NK-92 (cell line): ENCODE results near the gene DAG1.
"Not testable (repeated sequence)": the region's sequence is repeated elsewhere in the genome, so short reads cannot be mapped to it uniquely, and the experiment has no call there.

Experiments used
- DNase-seq: peaks from one replicate; lab custom pipeline; 2025; ENCODE audit not compliant: unreplicated experiment; lab: John Stamatoyannopoulos, UW

The DAG1 gene

DNA sequence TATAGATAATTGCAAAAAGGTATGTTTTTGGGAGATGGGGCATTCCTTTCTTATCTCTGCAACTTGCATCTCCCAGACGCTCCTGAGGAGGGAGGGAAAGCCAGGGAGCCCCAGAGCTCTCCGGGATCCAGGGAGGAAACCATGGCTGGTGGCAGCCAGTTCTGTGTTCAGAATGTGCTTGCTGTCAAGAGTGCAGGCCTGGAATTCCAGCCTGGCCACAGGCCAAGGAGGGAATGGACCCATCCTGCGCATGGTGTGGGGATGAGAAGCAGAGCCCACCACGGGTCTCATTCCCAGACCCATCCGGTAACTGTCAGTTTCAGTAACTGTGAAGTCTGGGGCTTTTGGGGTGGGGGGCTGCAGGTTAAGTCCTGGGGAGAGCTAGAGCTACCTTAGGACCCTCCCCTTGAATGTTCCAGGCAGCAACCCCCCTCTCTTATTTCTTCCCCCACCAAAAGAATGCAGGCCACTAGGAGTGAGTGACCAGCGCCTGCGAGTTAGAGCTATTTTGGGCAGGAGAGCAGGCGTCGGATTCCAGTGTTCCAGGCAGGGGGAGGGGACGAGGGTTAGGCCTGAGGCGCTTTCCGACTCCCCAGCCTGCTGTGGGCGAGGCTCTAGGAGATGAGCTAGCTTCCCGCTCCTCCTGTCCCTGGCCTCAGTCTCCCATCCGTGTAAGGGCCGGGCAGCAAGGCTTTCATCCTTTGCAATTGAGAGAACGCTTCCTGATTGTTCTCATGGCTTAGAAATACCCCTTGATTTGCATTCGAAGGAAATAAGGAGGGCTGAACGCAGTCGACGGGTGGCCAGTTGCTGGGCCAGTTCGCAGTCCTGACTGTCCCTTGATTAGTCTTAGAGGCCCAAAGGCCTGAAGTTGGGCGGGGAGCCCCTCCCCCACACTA is 781 bp upstream of the DAG1 start:
- no peak for DNase-seq

DNA sequence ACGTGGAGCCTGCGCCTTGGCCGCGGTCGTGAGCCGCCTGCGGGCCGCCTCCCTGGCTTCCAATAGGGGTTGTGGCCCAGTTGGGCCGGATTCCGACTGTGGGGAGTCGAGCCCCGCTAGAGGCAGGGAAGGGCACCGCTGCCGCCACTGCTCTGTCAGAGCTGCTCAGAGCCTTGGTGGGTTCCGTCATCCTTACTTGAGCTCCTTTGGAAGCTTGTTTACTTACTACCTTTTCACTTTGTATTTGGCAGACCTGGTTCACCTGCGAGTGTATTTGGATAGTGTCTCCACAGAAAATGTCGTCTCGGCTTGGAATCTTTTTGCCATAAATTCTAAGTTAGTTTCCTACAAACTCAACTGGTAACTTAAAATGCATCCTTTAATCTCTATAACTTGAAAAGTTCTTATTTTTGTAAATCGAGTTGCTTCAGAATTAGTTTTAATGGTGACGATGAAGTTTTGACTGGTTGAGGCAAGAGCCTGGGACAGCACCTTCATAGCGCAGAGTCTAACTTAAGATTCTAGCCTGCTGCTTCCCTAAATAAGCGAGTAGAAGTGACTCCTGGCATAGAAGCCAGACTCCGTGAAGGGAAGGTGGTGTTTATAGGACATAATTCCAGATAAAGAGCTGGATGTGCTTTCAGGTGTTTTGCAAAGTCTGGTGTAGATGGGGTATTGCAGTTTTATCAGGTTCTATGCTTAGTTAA is 800 bp downstream of the DAG1 start:
- no peak for DNase-seq

- no peak for DNase-seq
These were observed 1.9 kb downstream of the DAG1 start for GRCh38 chr3:49471856-49472495.

GRCh38 chr3:49476563-49476962 is 6.5 kb downstream of the DAG1 start:
- no peak for DNase-seq

- no peak for DNase-seq
These were observed 12.7 kb downstream of the DAG1 start for GRCh38 chr3:49482766-49483165.

DNA sequence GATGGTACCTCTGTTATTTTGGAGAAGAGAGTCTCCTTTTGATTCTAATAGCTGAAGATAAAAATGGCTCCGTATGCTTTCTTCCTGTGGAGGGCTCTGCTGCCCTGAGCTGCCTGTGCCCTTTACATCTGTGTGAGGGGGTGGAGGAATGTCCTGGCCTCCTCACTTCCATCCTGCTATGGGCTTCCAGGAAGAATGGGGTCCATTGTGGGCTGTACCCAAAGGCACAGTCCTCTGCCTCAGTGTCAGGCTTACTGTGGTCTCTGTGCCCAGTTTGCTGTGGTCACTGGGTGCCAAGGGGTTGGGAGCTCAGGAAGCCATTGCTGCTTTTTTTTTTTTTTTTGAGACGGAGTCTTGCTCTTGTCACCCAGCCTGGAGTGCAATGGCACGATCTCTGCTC is 14.4 kb downstream of the DAG1 start:
- DNase-seq: no peak

GRCh38 chr3:49489247-49489646 is 19.2 kb downstream of the DAG1 start:
- no peak for DNase-seq

GRCh38 chr3:49492969-49493368 is 22.9 kb downstream of the DAG1 start:
- DNase-seq: no peak

DNA sequence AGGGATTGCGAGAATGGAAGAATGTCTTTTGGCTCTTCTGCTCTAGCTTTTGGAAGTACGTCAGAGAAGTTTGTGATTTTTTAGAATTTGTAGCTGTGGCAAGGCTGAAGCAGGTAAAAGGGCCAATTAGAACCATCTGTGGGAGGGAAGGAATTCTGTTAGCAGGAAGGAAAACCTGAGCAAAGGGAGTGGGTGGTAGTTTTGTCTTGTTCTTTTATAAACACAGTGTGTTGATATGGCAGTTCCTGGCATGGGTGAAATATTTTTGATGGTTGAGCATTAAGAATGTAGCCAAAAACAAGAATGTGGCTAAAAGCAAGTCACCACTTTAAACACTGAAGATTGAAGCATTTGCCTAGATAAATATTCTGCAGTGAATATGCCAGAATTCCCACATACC is 23.8 kb downstream of the DAG1 start:
- no peak for DNase-seq

GRCh38 chr3:49495023-49495422 is 25.0 kb downstream of the DAG1 start:
- no peak for DNase-seq

- not testable (repeated sequence) for DNase-seq
These were observed 26.8 kb downstream of the DAG1 start for GRCh38 chr3:49496845-49497244.

DNA sequence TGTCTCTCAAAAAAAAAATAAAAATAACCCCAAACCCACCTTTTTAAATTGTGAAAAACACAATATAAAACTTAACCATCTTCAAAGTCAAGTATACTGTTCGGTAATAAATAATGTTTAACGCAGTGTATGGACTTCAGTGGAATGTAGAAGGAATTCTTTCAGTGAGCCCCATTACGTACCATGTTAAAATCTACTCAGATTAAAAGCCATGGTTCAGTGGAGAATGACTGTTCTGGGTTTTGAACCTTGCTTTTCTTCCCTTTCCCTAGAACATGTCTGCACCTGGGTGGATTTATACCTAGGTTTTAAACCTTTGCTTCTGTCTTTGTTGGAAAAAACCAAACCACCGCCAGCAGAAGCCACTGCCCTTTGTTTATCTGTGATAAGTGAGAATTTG is 27.5 kb downstream of the DAG1 start:
- no peak for DNase-seq

GRCh38 chr3:49498239-49498638 is 28.2 kb downstream of the DAG1 start:
- DNase-seq: no peak

GRCh38 chr3:49498648-49499047 is 28.6 kb downstream of the DAG1 start:
- DNase-seq: no peak

DNA sequence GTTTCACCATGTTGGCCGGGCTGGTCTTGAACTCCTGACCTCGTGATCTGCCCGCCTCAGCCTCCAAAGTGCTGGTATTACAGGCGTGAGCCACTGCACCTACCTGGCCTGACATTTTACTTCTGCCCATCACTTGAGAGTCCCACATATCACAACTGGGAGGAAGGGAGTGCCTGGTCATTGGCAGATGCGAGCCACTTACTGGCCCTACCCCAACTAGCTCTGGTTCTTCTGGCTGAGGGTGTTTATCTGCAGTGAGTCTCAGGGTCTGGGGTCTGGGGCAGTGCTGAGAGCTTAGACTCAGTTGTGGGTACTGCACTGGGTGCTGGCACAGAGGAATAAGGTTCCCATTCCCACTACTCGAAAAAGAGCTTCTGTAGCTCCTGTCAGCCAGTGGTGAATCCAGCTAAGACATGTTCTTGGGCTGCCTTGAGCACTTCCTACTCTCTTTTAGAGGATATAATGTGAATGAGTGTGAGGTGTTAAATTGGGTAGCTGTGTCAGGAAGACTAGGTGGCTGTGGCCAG is 30.2 kb downstream of the DAG1 start:
- no peak for DNase-seq

DNA sequence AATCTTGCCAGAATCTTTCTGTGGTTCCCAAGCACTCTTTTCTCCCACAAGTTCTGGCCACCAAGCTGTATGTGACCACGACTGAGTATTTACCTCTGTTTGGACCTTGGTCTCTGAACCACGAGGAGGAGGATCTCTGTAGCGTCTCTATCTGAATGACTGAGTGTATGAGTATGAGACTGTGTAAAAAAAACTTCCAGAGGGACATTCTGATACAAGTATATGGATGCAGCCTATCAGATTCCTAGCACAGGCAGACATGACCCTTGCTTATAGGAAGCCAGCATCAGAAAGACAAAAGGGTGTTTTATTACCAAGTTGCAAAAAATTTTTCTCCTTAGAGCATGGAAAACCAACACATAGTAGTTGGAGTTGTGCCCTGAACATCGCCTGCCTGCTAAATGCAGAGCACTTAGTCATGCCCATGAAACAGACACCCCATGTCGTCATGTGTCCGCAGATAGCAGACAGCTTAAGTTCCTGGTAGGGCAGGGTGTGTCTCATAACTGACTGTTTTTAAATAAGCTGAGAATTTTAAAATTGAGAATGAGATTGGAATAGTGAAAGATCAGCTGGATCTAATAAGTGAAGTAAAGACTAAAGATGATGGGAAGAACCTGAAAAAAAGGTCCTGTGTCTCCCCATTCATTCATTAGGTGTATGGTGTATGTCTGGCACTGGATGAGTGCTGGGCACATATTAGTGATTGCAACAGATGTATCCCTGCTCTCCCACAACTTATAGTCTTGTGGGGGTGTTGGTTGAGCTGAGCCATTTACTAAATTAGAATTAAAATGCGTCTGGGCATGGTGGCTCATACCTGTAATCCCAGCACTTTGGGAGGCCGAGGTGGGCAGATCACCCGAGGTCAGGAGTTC is 30.9 kb downstream of the DAG1 start:
- no peak for DNase-seq

DNA sequence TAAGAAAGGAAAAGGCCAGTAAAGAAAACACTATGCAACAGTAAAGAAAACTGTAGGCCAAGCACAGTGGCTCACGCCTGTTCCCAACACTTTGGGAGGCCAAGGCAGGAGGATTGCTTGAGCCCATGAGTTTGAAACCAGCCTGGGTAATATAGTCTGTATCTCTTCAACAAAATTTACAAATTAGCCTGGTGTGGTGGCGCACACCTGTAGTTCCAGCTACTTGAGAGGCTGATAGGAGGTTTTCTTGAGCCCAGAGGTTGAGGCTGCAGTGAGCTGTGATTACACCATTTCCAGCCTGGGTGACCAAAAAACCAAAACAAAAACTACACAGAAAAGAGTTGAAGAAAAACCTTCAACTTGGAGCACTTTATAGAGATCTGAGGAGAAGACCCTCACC is 31.8 kb downstream of the DAG1 start:
- no peak for DNase-seq

DNA sequence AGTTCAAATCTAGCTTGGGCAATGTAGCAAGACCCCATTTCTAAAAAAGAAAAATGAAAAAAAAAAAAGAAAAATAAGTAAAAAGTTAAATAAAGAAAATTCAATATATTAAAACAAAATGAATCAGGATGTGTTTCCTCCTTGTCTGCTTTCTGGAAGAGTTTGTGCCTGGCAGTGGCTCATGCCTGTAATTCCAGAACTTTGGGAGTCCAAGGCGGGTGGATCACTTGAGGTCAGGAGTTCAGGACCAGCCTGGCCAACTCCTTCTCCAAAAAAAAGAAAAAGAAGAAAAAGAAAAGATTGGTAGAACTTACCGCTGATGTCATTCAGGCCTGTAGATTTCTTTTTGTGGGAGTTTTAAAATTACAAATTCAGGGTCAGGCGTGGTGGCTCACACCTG is 36.8 kb downstream of the DAG1 start:
- no peak for DNase-seq

DNA sequence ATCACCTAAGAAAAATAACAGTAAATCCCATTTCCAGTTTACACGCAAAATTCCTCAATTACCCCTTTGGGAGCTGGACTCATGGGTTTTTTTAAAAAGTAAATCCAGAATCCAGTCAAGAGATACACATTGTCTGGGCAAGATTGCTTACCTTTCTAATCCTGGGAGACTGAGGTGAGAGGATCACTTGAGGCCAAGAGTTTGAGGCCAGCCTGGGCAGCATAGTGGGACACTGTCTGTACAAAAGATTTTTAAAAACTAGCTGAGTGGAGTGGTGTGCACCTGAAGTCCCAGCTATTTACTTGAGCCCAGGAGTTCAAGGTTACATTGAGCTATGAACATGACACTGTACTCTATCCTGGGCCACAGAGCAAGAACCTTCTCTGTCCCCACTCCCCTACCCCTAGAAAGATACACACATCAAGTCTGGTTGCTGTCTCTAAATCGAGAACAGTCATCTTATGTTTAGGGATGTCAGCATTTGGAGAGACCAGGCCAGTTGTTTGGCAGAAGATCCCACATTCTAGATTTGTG is 39.0 kb downstream of the DAG1 start:
- DNase-seq: no peak

DNA sequence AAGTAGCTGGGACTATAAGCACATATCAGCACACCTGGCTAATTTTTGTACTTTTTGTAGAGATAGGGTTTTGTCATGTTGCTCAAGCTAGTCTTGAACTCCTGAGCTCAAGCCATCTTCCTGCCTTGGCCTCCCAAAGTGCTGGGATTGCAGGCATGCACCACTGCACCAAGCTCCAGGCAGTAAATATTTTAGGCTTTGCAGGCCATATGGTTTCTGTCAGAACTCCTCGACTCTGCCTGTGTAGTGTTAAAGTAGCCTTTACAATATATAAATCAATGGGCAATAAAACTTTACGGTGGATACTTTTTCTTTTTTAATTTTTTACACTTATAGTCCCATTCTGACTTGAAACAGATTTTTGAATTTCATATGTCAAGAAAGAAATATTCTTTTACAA is 41.6 kb downstream of the DAG1 start:
- DNase-seq: no peak
